A673 (cell line): ENCODE measurements around the gene RNF217. TPM values are rescaled to one million over a fixed set of nuclear protein-coding genes. Genes with fewer than 3 reads are reported as not detected.

Experiments used
- BruUV-seq: library from RNA; stranded (reverse); fragments of 400-500 nt; replicated peaks from 2 replicates; lab custom pipeline; 2021; lab: Mats Ljungman, UMichigan
- CTCF ChIA-PET: fragments of 300-600 bp; sonication (Branson Sonifier 250); formaldehyde crosslinking; loops from one replicate; lab custom pipeline; 2022; ENCODE audit warnings: antibody characterized with exemption; lab: Charles Lee
- POLR2A ChIA-PET: fragments of 300-600 bp; sonication (Branson Sonifier 250); formaldehyde crosslinking; loops from one replicate; lab custom pipeline; 2022; ENCODE audit warnings: antibody characterized with exemption; ENCODE audit not compliant: low non-redundant PET; lab: Charles Lee
- DNase-seq: peaks from one replicate; pipeline ENCODE4 v3.0.0-alpha.2; 2015; ENCODE audit warnings: low spot score
- H3K27ac ChIP-seq: fragments of 200-600 bp; sonication (generic); 2 replicates; pipeline ENCODE4 v1.5.1; 2016; ENCODE audit warnings: mixed run types, low read depth, mild to moderate bottlenecking, mixed read lengths, antibody characterized with exemption, low read length; ENCODE audit not compliant: poor library complexity, severe bottlenecking
- H3K27me3 ChIP-seq: fragments of 200-600 bp; sonication (generic); replicated peaks from 2 replicates; pipeline ENCODE4 v1.6.1; 2017; ENCODE audit warnings: mixed run types, low read depth, mild to moderate bottlenecking, mixed read lengths, antibody characterized with exemption, low read length; ENCODE audit not compliant: insufficient read depth, poor library complexity
- H3K36me3 ChIP-seq: fragments of 200-600 bp; sonication (generic); 2 replicates; pipeline ENCODE4 v1.6.1; 2016; ENCODE audit warnings: mixed run types, mild to moderate bottlenecking, mixed read lengths, antibody characterized with exemption, low read length; ENCODE audit not compliant: insufficient read depth, poor library complexity, severe bottlenecking
- H3K4me1 ChIP-seq: fragments of 200-600 bp; sonication (generic); 2 replicates; pipeline ENCODE4 v1.6.1; 2017; ENCODE audit warnings: mixed run types, mild to moderate bottlenecking, mixed read lengths, antibody characterized with exemption, low read length; ENCODE audit not compliant: insufficient read depth, poor library complexity, severe bottlenecking
- H3K4me3 ChIP-seq: fragments of 200-600 bp; sonication (generic); 2 replicates; pipeline ENCODE4 v1.5.1; 2016; ENCODE audit warnings: low read depth, mixed run types, mild to moderate bottlenecking, mixed read lengths, low read length; ENCODE audit not compliant: poor library complexity, severe bottlenecking
- H3K9me3 ChIP-seq: fragments of 200-600 bp; sonication (generic); 2 replicates; pipeline ENCODE4 v1.6.1; 2016; ENCODE audit warnings: mixed run types, low read depth, mild to moderate bottlenecking, mixed read lengths, antibody characterized with exemption, low read length; ENCODE audit not compliant: poor library complexity, severe bottlenecking
- EZH2 ChIP-seq: fragments of 200-600 bp; sonication (generic); IDR thresholded peaks from 2 replicates; pipeline ENCODE4 v1.6.1; 2017; ENCODE audit warnings: borderline replicate concordance, low read depth, mild to moderate bottlenecking, mixed read lengths, antibody characterized with exemption, low read length; ENCODE audit not compliant: poor library complexity, severe bottlenecking
- intact Hi-C: fragments of 100-400 bp; cut with micrococcal nuclease; formaldehyde crosslinking; loops from one replicate; pipeline ENCODE4 v1.10.0; 2022; ENCODE audit not compliant: unreplicated experiment
- total RNA-seq: library from RNA; stranded (reverse); gene quantifications from 2 replicates; pipeline ENCODE4 v1.2.3, GENCODE V29; 2021
- TF ChIP-seq, protein P1 (sequence below): fragments of 300-800, 200-600 bp; sonication (generic); conservative IDR thresholded peaks from 2 replicates; pipeline ENCODE4 v1.5.1; 2017; ENCODE audit warnings: low read depth, mild to moderate bottlenecking, antibody characterized with exemption, low read length, moderate library complexity, mixed read lengths

RNF217 gene
- total RNA-seq, 1 experiment from 2014 or later: 20.6 TPM

DNA sequence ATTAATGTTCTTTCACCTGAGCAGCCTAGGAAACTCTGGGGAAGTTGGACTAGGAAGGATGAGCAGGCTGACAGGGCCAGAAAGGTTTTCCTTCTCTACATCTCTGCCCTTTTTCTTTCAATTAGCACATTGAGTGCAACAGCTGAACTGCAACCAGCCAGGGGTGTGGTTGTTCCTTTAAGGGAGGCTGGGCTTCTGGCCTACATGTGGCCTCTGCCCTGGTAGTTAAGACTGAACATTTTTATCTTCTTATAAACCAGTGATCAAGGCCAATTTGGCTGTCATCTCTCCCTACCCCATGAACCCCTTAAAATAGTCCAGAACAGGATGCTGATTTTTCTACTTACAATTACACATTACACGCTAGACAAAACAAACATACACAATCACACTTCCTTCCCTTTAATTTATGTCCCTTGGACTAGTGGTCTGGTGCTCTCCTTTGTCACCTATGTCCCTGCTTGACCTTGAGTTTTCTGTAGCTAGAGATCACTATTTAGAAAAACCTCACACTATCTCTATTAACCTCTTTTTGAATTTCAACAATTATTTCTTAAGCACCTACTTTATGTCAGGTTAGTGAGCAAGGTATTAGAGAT, 60.3 kb downstream of the RNF217 start:
- Histone ChIP-seq H3K4me1 (peaks cover 17% of the 10 kb centered on the region), H3K27me3 (no peaks in the 10 kb centered on the region), H3K36me3 (no peaks in the 10 kb centered on the region), H3K4me3 (no peak overlapping the region), H3K9me3 (no peaks in the 10 kb centered on the region), H3K27ac (no peak overlapping the region)
- intact Hi-C loops: no loop called here
- no peak for TF ChIP-seq EZH2
- ChIA-PET POLR2A (no interaction called here), CTCF (no interaction called here)
- no TSS peak for BruUV-seq
- DNase-seq: no peak

DNA sequence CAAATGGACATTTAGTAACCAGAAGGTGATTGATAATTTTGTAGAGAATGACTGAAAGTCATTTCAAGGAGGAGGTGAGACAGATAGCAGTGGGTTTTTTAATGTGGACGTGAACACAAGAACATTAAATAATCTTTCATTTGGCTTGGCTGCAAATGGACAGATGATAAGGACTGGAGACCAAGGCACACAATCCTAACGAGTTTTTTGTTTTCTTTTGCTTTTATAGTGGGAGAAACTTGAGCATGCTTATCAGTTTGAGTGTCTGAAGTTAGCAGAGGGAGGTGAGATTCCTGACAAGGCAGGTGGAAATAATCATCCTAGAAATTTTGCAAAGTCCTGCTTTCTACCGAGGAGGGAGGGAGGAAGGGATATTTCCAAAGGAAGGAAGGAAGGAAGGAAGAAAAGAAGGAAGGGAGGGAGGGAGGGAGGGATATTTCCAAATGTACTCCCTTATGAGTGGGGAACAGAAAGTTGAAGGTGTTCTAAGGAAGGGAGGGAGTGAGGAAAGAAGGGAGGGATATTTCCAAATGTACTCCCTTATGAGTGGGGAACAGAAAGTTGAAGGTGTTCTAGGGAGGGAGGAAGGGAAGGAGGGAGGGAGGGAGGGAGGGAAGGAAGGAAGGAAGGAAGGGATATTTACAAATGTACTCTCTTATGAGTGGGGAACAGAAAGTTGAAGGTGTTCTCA, 63.1 kb downstream of the RNF217 start:
- Histone ChIP-seq H3K9me3 (no peaks in the 10 kb centered on the region), H3K36me3 (no peaks in the 10 kb centered on the region), H3K27me3 (no peaks in the 10 kb centered on the region), H3K27ac (no peak overlapping the region), H3K4me3 (no peak overlapping the region), H3K4me1 (peaks cover 7% of the 10 kb centered on the region)
- intact Hi-C loops: no loop called here
- POLR2A ChIA-PET: no interaction called here
- CTCF ChIA-PET: no interaction called here
- no peak for DNase-seq
- TF ChIP-seq, protein P1, sequence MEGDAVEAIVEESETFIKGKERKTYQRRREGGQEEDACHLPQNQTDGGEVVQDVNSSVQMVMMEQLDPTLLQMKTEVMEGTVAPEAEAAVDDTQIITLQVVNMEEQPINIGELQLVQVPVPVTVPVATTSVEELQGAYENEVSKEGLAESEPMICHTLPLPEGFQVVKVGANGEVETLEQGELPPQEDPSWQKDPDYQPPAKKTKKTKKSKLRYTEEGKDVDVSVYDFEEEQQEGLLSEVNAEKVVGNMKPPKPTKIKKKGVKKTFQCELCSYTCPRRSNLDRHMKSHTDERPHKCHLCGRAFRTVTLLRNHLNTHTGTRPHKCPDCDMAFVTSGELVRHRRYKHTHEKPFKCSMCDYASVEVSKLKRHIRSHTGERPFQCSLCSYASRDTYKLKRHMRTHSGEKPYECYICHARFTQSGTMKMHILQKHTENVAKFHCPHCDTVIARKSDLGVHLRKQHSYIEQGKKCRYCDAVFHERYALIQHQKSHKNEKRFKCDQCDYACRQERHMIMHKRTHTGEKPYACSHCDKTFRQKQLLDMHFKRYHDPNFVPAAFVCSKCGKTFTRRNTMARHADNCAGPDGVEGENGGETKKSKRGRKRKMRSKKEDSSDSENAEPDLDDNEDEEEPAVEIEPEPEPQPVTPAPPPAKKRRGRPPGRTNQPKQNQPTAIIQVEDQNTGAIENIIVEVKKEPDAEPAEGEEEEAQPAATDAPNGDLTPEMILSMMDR: no peak
- TF ChIP-seq EZH2: no peak
- BruUV-seq: no TSS peak

DNA sequence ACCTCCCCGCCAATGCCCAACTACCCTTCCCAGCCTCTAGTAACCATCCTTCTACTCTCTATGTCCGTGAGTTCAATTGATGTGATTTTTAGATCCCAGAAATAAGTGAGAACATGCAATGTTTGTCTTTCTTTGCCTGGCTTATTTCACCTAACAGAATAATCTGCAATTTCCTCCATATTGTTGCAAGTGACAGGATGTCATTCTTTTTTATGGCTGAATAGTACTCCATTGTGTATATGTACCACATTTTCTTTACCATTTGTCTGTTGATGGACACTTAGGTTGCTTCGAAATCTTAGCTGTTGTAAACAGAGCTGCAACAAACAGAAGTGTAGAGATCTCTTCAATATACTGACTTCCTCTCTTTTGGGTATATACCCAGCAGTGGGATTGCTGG, 65.0 kb downstream of the RNF217 start:
- Histone ChIP-seq H3K27ac (no peak overlapping the region), H3K4me3 (no peak overlapping the region), H3K36me3 (no peaks in the 10 kb centered on the region), H3K9me3 (no peaks in the 10 kb centered on the region), H3K27me3 (no peaks in the 10 kb centered on the region), H3K4me1 (no peaks in the 10 kb centered on the region)
- TF ChIP-seq, protein P1: no peak
- TF ChIP-seq EZH2: no peak
- no TSS peak for BruUV-seq
- ChIA-PET POLR2A (no interaction called here), CTCF (no interaction called here)
- intact Hi-C loops: no loop called here
- no peak for DNase-seq
